Stomach (tissue), 9 donors: ENCODE measurements around the gene SRCIN1. TPM values are rescaled to one million over a fixed set of nuclear protein-coding genes. Genes with fewer than 3 reads are reported as not detected.

ENCODE experiments used
- DNase-seq, 2 donors: peaks; one replicate each; pipeline versions ENCODE4 v3.0.0 to v3.0.0-alpha.2; 2013 to 2019
- H3K27ac ChIP-seq, 5 donors: fragments of 200-600 bp in 4 of 5; sonication (generic) in 4 of 5; one replicate each; pipeline ENCODE4 v1.5.1; 2013 to 2019; ENCODE audit warnings: mild to moderate bottlenecking in 1 of 5, moderate library complexity in 1 of 5
- H3K27me3 ChIP-seq, 3 donors: fragments of 200-600 bp; sonication (generic); one replicate each; pipeline ENCODE4 v1.5.1; 2017 to 2019; ENCODE audit warnings: mixed run types in 1 of 3
- H3K36me3 ChIP-seq, 4 donors: fragments of 200-600 bp; sonication (generic); 1 replicate in 3 of 4; 2 replicates in 1 of 4; pipeline ENCODE4 v1.5.1; 2016 to 2019
- H3K4me1 ChIP-seq, 4 donors: fragments of 200-600 bp; sonication (generic); one replicate each; pipeline ENCODE4 v1.5.1; 2016 to 2019
- H3K4me3 ChIP-seq, 4 donors: fragments of 200-600 bp; sonication (generic) in 3 of 4; one replicate each; pipeline ENCODE4 v1.5.1; 2016 to 2019; ENCODE audit warnings: mild to moderate bottlenecking in 1 of 4
- H3K9me3 ChIP-seq, 4 donors: fragments of 200-600 bp; sonication (generic); one replicate each; pipeline ENCODE4 v1.5.1; 2016 to 2019
- EP300 ChIP-seq: sonication (generic); formaldehyde crosslinking; IDR thresholded peaks from one replicate; pipeline ENCODE4 v1.6.1; 2017; ENCODE audit warnings: antibody characterized with exemption
- POLR2A ChIP-seq, 4 donors: fragments of 450-650 bp; IDR thresholded peaks; one replicate each; pipeline ENCODE4 v1.6.1; 2016; ENCODE audit warnings: antibody characterized with exemption in 4 of 4, control low read depth in 2 of 4, mild to moderate bottlenecking in 1 of 4, moderate library complexity in 1 of 4
- POLR2AphosphoS5 ChIP-seq, 3 donors: sonication (generic); formaldehyde crosslinking; IDR thresholded peaks; one replicate each; pipeline ENCODE4 v1.6.1; 2016; ENCODE audit warnings: antibody characterized with exemption in 3 of 3
- WGBS, 5 donors: extraction: QIAGEN DNeasy Blood & Tissue Kit in 3 of 5; methylation state at CpG; one replicate each; pipeline versions ENCODE4 v1.1.5 to v1.1.7; 2013 to 2018; 5-methylcytosine and 5-hydroxymethylcytosine counted together
- intact Hi-C: fragments of 100-400 bp; cut with DNase I; formaldehyde crosslinking; loops from one replicate; pipeline ENCODE4 v1.15.1; 2023; ENCODE audit warnings: low total_unique reads
- polyA plus RNA-seq, 3 donors: library from polyadenylated mRNA; stranded (reverse); fragments of 200-250 nt; gene quantifications; one replicate each; pipeline ENCODE4 v1.2.3, GENCODE V29; 2013
- total RNA-seq, 5 donors: library from RNA; depleted of rRNA; stranded (reverse); fragments of >200 nt; gene quantifications; one replicate each; pipeline versions ENCODE4 v1.1.0 to v1.2.3, GENCODE V29; 2014 to 2016
- TF ChIP-seq, protein P1 (sequence below), 7 experiments: fragments of 450-650 bp in 4 of 7; fragments of 200-600 bp in 3 of 7; sonication (generic) in 3 of 7; IDR thresholded peaks; one replicate each; pipeline ENCODE4 v1.5.1; 2016 to 2019; ENCODE audit warnings: antibody characterized with exemption in 7 of 7, control low read depth in 2 of 7, mild to moderate bottlenecking in 1 of 7
- donor health status: healthy with polysubstance abuse.
- donor health status: Bipolar disorder and iron deficiency.
- donor health status: healthy.

SRCIN1 gene
- total and polyA plus RNA-seq, 8 donors, result 0.29 to 21.9 (median 1.9) TPM

GRCh38 chr17:38598536-38598935, 7.2 kb downstream of the SRCIN1 start:
- H3K4me1 ChIP-seq, result peaks cover 0 to 15% (median 6%) of the 10 kb centered on the region in 4 donors
- no peaks in the 10 kb centered on the region for H3K9me3 ChIP-seq
- H3K4me3 ChIP-seq, result no peak overlapping the region
- TF ChIP-seq EP300 (no peak), POLR2AphosphoS5 (IDR thresholded peaks at IDR 0.05) (peak in 1 of 3 donors; percentile 63)
- WGBS, 5 donors, result 2 to 24% (median 9%) methylated on average over 4 of the region's 4 CpGs
- peaks cover 4 to 100% (median 25%) of the 10 kb centered on the region in 3 donors for H3K27me3 ChIP-seq
- no peak overlapping the region for H3K27ac ChIP-seq
- H3K36me3 ChIP-seq, result no peaks in the 10 kb centered on the region
- intact Hi-C loops, result no loop called here
- DNase-seq, result peak; percentile 81 to 82

DNA sequence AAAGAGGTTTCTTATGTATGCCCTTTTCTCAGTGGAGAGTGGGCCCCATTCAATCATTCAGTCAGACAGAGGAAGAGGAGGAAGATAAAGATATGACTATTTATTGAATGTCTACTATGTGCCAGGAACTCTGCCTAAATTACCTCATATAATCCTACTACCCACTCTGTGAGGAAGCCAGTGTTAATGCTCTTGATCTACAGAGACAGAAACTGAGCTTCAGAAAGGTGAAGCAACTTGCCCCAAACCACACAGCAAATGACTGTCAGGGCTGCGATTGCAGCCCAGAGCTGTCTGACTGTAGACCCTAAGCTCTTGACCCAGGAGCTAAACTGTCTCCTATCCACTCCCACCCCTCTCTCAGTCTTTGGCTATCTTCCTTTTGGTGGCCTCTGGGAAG, 8.4 kb downstream of the SRCIN1 start:
- Histone ChIP-seq H3K4me1 (peaks cover 0 to 12% (median 5%) of the 10 kb centered on the region in 4 donors), H3K9me3 (no peaks in the 10 kb centered on the region), H3K27ac (no peak overlapping the region), H3K27me3 (peaks cover 4 to 100% (median 25%) of the 10 kb centered on the region in 3 donors), H3K4me3 (no peak overlapping the region), H3K36me3 (no peaks in the 10 kb centered on the region)
- DNase-seq, result no peak
- WGBS, 5 donors, result 50 to 93% (median 79%) methylated on average over 1 of the region's 1 CpG
- intact Hi-C loops, result no loop called here
- TF ChIP-seq EP300 (no peak), POLR2AphosphoS5 (IDR thresholded peaks at IDR 0.05) (no peak), POLR2A (IDR thresholded peaks at IDR 0.05) (no peak)
- TF ChIP-seq, protein P1, sequence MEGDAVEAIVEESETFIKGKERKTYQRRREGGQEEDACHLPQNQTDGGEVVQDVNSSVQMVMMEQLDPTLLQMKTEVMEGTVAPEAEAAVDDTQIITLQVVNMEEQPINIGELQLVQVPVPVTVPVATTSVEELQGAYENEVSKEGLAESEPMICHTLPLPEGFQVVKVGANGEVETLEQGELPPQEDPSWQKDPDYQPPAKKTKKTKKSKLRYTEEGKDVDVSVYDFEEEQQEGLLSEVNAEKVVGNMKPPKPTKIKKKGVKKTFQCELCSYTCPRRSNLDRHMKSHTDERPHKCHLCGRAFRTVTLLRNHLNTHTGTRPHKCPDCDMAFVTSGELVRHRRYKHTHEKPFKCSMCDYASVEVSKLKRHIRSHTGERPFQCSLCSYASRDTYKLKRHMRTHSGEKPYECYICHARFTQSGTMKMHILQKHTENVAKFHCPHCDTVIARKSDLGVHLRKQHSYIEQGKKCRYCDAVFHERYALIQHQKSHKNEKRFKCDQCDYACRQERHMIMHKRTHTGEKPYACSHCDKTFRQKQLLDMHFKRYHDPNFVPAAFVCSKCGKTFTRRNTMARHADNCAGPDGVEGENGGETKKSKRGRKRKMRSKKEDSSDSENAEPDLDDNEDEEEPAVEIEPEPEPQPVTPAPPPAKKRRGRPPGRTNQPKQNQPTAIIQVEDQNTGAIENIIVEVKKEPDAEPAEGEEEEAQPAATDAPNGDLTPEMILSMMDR (IDR thresholded peaks at IDR 0.05), result no peak

GRCh38 chr17:38596651-38597050, 9.1 kb downstream of the SRCIN1 start:
- H3K27ac ChIP-seq, result no peak overlapping the region
- no peak for DNase-seq
- intact Hi-C loops, result no loop called here
- no peaks in the 10 kb centered on the region for H3K36me3 ChIP-seq
- H3K4me1 ChIP-seq, result peaks cover 0 to 12% (median 3%) of the 10 kb centered on the region in 4 donors
- peaks cover 4 to 100% (median 25%) of the 10 kb centered on the region in 3 donors for H3K27me3 ChIP-seq
- WGBS, 5 donors, result 41 to 76% (median 55%) methylated on average over 2 of the region's 2 CpGs
- no peaks in the 10 kb centered on the region for H3K9me3 ChIP-seq
- TF ChIP-seq, protein P1 (IDR thresholded peaks at IDR 0.05), result no peak
- no peak for TF ChIP-seq POLR2AphosphoS5 (IDR thresholded peaks at IDR 0.05)
- TF ChIP-seq POLR2A (IDR thresholded peaks at IDR 0.05), result no peak
- no peak for TF ChIP-seq EP300
- no peak overlapping the region for H3K4me3 ChIP-seq

GRCh38 chr17:38595892-38596291, 9.9 kb downstream of the SRCIN1 start:
- 31 to 49% (median 44%) methylated on average over 9 of the region's 9 CpGs for WGBS, 5 donors
- peaks cover 4 to 100% (median 25%) of the 10 kb centered on the region in 3 donors for H3K27me3 ChIP-seq
- no peak for TF ChIP-seq POLR2A (IDR thresholded peaks at IDR 0.05)
- TF ChIP-seq, protein P1 (IDR thresholded peaks at IDR 0.05), result no peak
- no peak for TF ChIP-seq POLR2AphosphoS5 (IDR thresholded peaks at IDR 0.05)

DNA sequence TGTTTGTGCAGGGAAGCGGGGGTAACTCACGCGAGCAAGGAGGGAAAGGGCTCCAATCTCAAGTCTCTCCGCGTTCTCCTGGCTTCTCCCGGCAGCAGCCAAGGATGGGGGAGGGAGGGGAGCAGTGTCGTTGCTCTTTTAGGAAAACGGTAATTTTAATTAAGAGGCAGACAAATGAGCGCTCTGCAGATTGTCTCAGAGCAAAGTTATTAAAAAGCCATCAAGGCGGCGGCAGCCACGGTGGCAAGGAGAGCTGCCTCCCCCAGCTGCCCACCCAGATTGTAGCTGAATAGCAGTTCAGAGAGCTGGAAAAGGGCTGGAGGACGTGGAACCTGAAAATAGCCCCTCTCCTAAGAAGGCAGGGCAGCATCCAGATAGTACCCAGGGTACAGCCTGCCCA, 11.6 kb downstream of the SRCIN1 start:
- intact Hi-C loops, result no loop called here
- 65 to 81% (median 71%) methylated on average over 13 of the region's 13 CpGs for WGBS, 5 donors

More at GRCh38 chr17:38595892-38596291, 9.9 kb downstream of the SRCIN1 start:
- intact Hi-C loops, result no loop called here
- Histone ChIP-seq H3K9me3 (no peaks in the 10 kb centered on the region), H3K36me3 (no peaks in the 10 kb centered on the region), H3K4me1 (peaks cover 0 to 17% (median 6%) of the 10 kb centered on the region in 4 donors), H3K27ac (no peak overlapping the region), H3K4me3 (no peak overlapping the region)
- DNase-seq, result no peak

More for the DNA sequence above, 11.6 kb downstream of the SRCIN1 start:
- Histone ChIP-seq H3K4me3 (no peak overlapping the region), H3K9me3 (no peaks in the 10 kb centered on the region), H3K36me3 (no peaks in the 10 kb centered on the region), H3K27ac (no peak overlapping the region), H3K27me3 (peaks cover 4 to 100% (median 25%) of the 10 kb centered on the region in 3 donors), H3K4me1 (peaks cover 0 to 19% (median 6%) of the 10 kb centered on the region in 4 donors)
- TF ChIP-seq EP300, result no peak
- no peak for TF ChIP-seq POLR2AphosphoS5 (IDR thresholded peaks at IDR 0.05)
- TF ChIP-seq POLR2A (IDR thresholded peaks at IDR 0.05), result no peak
- TF ChIP-seq, protein P1 (IDR thresholded peaks at IDR 0.05), result no peak
- no peak for DNase-seq
